ENCODE results near the gene RGS4. TPM values are rescaled to one million over a fixed set of nuclear protein-coding genes. Genes with fewer than 3 reads are reported as not detected.

Gene RGS4
- total RNA-seq, 3 donors from 2014 or later: 2.0 to 6.7 TPM; not detected in 1

DNA sequence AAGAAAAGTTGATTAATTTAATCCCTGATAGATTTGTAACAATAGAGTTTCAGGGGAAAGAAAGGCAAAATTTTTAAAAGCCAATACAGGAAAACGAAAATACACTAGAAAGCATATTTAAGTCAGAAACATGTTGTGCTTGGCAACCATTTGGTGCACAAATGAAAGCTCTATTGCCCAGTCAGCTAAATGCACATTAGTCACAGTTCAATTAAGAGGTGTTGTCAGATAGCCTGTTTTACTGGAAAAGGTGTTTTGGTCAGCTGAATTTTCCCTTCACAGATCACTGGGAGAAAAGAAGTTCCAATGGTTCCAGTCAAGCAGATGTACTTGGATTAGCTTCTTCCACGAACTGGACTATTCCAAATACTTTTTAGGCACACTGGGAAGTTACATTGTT, 25.4 kb downstream of the RGS4 start:
- intact Hi-C loops (cut with DNase I; ENCODE audit: low total_unique reads): no loop called here
- Histone ChIP-seq H3K27me3 (no peaks in the 10 kb centered on the region), H3K27ac (no peak overlapping the region), H3K36me3 (no peaks in the 10 kb centered on the region), H3K4me1 (no peaks in the 10 kb centered on the region), H3K9me3 (no peaks in the 10 kb centered on the region), H3K4me3 (no peak overlapping the region)
- TF ChIP-seq POLR2A (IDR thresholded peaks at IDR 0.05) (no peak), POLR2AphosphoS5 (IDR thresholded peaks at IDR 0.05) (no peak)
- DNase-seq (ENCODE audit: low spot score in 2 of 2): no peak

DNA sequence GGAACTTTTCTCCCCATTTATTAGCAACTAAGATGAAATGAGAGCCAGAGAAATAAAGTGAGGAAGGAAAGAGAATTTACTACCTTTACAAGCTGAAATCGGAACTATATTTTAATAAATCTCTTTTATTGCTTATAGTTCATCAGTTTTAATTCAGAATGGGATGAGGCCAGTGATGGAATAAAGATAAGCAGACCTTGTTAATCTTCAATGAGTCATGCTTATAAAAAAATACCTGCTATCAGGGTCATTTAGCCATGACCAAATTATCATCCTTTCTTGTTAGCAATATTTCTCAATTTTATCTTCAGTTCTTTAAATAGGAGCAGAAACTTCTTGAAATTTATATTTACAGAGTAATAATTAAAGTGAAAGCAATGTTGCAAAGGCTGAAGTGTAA, 26.1 kb downstream of the RGS4 start:
- no peaks in the 10 kb centered on the region for H3K36me3 ChIP-seq
- no peak overlapping the region for H3K27ac ChIP-seq
- intact Hi-C loops (cut with DNase I; ENCODE audit: low total_unique reads): no loop called here
- TF ChIP-seq POLR2AphosphoS5 (IDR thresholded peaks at IDR 0.05): no peak
- TF ChIP-seq, protein P1, sequence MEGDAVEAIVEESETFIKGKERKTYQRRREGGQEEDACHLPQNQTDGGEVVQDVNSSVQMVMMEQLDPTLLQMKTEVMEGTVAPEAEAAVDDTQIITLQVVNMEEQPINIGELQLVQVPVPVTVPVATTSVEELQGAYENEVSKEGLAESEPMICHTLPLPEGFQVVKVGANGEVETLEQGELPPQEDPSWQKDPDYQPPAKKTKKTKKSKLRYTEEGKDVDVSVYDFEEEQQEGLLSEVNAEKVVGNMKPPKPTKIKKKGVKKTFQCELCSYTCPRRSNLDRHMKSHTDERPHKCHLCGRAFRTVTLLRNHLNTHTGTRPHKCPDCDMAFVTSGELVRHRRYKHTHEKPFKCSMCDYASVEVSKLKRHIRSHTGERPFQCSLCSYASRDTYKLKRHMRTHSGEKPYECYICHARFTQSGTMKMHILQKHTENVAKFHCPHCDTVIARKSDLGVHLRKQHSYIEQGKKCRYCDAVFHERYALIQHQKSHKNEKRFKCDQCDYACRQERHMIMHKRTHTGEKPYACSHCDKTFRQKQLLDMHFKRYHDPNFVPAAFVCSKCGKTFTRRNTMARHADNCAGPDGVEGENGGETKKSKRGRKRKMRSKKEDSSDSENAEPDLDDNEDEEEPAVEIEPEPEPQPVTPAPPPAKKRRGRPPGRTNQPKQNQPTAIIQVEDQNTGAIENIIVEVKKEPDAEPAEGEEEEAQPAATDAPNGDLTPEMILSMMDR (IDR thresholded peaks at IDR 0.05): no peak
- TF ChIP-seq POLR2A (IDR thresholded peaks at IDR 0.05): no peak
- H3K27me3 ChIP-seq: no peaks in the 10 kb centered on the region
- no peaks in the 10 kb centered on the region for H3K9me3 ChIP-seq
- H3K4me3 ChIP-seq: no peak overlapping the region
- H3K4me1 ChIP-seq: no peaks in the 10 kb centered on the region
- no peak for DNase-seq (ENCODE audit: low spot score in 2 of 2)

GRCh38 chr1:163102590-163102989, 33.4 kb downstream of the RGS4 start:
- no peaks in the 10 kb centered on the region for H3K36me3 ChIP-seq
- intact Hi-C loops (cut with DNase I; ENCODE audit: low total_unique reads): no loop called here
- no peak overlapping the region for H3K27ac ChIP-seq
- DNase-seq (ENCODE audit: low spot score in 2 of 2): no peak
- no peaks in the 10 kb centered on the region for H3K9me3 ChIP-seq
- TF ChIP-seq POLR2AphosphoS5 (IDR thresholded peaks at IDR 0.05) (no peak), POLR2A (IDR thresholded peaks at IDR 0.05) (no peak)
- TF ChIP-seq, protein P1 (IDR thresholded peaks at IDR 0.05): no peak
- H3K27me3 ChIP-seq: no peaks in the 10 kb centered on the region
- no peaks in the 10 kb centered on the region for H3K4me1 ChIP-seq
- no peak overlapping the region for H3K4me3 ChIP-seq

- Histone ChIP-seq H3K27ac (no peak overlapping the region), H3K27me3 (no peaks in the 10 kb centered on the region), H3K9me3 (no peaks in the 10 kb centered on the region), H3K4me1 (no peaks in the 10 kb centered on the region), H3K4me3 (no peak overlapping the region), H3K36me3 (no peaks in the 10 kb centered on the region)
- intact Hi-C loops (cut with DNase I; ENCODE audit: low total_unique reads): no loop called here
- TF ChIP-seq POLR2A (IDR thresholded peaks at IDR 0.05): no peak
- TF ChIP-seq POLR2AphosphoS5 (IDR thresholded peaks at IDR 0.05): no peak
- TF ChIP-seq, protein P1 (IDR thresholded peaks at IDR 0.05): no peak
- no peak for DNase-seq (ENCODE audit: low spot score in 2 of 2)
These were observed 35.4 kb downstream of the RGS4 start for GRCh38 chr1:163104385-163105099.

DNA sequence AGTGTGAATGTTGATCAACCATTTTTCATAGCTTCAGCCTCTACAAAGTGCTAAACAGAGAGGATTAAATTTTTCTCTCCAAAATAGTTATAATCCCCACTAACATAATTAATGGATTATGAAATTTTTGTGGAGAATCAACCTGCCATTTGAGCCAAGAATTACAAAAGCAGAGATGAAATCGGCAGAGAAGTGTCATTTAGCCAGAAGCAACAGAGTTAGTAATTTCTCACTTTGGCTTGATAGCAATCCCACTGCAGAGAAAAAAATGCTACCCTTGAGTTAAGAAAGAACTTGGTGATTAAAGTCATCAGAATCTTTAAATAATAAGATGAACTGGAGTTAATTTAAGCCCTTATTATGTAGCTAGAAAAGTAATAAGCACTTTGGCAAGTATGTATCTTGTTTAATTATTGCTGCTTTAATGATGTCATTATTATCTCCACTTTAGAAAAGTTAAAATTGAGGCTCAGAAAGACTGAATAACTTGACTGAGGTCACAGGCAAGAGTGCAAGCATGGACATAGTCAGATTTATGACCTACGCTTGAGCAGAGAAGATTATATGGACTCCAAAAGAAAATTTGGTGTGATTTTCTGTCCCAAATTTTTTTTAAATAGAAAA, 37.3 kb downstream of the RGS4 start:
- TF ChIP-seq POLR2A (IDR thresholded peaks at IDR 0.05) (no peak), POLR2AphosphoS5 (IDR thresholded peaks at IDR 0.05) (no peak)
- TF ChIP-seq, protein P1 (IDR thresholded peaks at IDR 0.05): no peak
- Histone ChIP-seq H3K9me3 (no peaks in the 10 kb centered on the region), H3K4me3 (no peak overlapping the region), H3K27ac (no peak overlapping the region), H3K4me1 (no peaks in the 10 kb centered on the region), H3K36me3 (no peaks in the 10 kb centered on the region), H3K27me3 (no peaks in the 10 kb centered on the region)
- intact Hi-C loops (cut with DNase I; ENCODE audit: low total_unique reads): no loop called here
- DNase-seq (ENCODE audit: low spot score in 2 of 2): no peak
